Omental fat pad (tissue), 4 donors: ENCODE measurements around the gene UXS1. TPM values are rescaled to one million over a fixed set of nuclear protein-coding genes. Genes with fewer than 3 reads are reported as not detected.

ENCODE experiments used
- ATAC-seq: fragments of 150-250 bp; one replicate; pipeline ENCODE4 v1.9.1; 2016; ENCODE audit warnings: mild to moderate bottlenecking, moderate library complexity; ENCODE audit not compliant: low FRiP score
- DNase-seq: peaks from one replicate; pipeline ENCODE4 v3.0.0-alpha.2; 2019; ENCODE audit warnings: low spot score
- total RNA-seq, 4 donors: library from RNA; depleted of rRNA; stranded (reverse); fragments of >200 nt; gene quantifications; one replicate each; pipeline ENCODE4 v1.1.0, GENCODE V29; 2016
- TF ChIP-seq, protein P1 (sequence below), 3 donors: fragments of 450-650 bp; IDR thresholded peaks; one replicate each; pipeline ENCODE4 v1.5.1; 2016 to 2017; ENCODE audit warnings: antibody characterized with exemption in 3 of 3, mild to moderate bottlenecking in 3 of 3, moderate library complexity in 2 of 3

Gene UXS1
- total RNA-seq, 4 donors from 2014 or later: 29.2 to 79.4 (median 38.5) TPM

DNA sequence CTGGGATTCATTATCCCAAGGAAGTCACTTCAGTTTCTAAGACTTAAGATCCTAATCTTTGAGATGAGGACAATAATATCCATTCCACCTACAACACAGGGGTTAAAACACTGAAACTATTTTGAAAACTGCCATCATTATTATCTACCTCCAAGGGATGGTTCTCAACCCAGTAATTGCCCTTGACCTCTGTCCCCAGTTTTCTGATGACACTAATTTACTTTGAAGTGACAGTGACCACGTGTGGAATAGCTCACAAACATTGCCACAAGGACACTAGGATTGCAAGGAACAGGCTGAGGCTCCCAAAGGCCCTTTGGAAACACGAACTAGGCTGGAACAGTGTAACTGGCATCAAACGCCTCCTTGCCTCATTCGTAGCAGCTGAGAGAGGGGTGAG lies 78.4 kb downstream of the UXS1 start:
- ATAC-seq (no peak), DNase-seq (no peak)
- TF ChIP-seq, protein P1, sequence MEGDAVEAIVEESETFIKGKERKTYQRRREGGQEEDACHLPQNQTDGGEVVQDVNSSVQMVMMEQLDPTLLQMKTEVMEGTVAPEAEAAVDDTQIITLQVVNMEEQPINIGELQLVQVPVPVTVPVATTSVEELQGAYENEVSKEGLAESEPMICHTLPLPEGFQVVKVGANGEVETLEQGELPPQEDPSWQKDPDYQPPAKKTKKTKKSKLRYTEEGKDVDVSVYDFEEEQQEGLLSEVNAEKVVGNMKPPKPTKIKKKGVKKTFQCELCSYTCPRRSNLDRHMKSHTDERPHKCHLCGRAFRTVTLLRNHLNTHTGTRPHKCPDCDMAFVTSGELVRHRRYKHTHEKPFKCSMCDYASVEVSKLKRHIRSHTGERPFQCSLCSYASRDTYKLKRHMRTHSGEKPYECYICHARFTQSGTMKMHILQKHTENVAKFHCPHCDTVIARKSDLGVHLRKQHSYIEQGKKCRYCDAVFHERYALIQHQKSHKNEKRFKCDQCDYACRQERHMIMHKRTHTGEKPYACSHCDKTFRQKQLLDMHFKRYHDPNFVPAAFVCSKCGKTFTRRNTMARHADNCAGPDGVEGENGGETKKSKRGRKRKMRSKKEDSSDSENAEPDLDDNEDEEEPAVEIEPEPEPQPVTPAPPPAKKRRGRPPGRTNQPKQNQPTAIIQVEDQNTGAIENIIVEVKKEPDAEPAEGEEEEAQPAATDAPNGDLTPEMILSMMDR (IDR thresholded peaks at IDR 0.05): no peak

DNA sequence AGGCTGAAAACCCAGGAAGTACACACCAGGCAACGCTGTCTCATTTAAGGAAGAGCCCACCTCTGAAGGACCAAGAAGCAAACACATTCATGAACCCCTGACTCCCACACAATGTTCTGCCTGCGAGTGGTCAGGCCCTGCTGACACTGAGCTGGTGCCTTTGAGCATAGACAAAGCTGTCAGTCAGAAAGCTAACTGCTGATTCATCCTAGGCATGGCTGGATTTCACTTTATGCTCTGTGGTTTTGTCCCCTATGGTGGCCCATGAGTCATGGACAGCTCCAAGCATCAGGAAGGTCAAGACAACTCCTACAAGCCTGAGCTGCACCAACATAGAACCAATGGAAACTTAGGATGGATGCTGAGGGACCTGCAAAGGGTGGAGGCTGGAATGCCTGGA lies 78.9 kb downstream of the UXS1 start:
- no peak for ATAC-seq
- DNase-seq: no peak
- TF ChIP-seq, protein P1 (IDR thresholded peaks at IDR 0.05): no peak

DNA sequence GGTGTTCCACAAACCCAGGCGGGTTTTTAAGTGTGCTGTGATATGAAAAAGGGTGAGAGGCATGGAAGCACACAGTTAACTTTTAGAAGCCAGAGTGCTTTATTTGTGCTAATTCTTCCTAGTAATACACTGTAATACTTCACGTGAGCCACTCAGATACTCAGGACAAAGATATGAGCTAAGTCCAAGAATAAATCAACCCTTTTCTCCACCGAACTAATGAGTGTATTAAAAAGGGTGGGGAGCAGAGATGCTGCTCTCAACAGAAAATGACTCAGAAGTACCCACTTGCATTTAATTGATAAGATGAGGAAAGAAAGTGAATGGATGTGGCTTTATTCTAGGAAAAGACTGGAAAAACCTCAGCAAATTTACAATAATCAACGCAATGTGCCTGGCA lies 79.9 kb downstream of the UXS1 start:
- DNase-seq: no peak
- ATAC-seq: no peak
- TF ChIP-seq, protein P1 (IDR thresholded peaks at IDR 0.05): no peak

DNA sequence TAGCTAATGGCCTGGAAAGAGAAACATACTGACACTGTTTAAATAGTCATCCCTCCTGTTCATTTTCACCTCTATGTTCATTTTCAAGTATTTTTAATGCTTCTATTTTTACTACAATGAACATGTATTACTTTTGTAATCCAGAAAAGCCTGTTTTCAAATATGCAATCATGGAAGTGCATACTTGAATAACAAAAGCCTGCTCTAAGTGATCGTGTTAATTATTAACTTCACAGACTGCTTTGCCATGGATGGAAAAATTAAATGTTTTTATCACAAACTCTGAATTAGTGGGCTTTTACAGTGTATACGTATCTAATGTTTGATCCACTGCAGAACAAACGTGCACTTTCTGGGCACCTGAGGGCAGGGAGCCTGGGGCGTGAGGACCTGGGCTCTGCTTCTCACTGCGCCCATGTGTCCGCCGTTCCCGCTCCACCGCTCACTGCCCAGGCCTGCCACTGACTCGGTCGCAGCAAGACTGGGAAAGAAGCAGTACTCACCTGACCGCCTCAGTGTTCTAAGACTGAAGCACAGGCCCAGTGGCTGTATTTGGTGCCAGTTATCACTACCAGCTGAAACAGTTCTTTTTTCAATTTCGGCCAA lies 80.6 kb downstream of the UXS1 start:
- DNase-seq (no peak), ATAC-seq (no peak)
- TF ChIP-seq, protein P1 (IDR thresholded peaks at IDR 0.05): no peak

DNA sequence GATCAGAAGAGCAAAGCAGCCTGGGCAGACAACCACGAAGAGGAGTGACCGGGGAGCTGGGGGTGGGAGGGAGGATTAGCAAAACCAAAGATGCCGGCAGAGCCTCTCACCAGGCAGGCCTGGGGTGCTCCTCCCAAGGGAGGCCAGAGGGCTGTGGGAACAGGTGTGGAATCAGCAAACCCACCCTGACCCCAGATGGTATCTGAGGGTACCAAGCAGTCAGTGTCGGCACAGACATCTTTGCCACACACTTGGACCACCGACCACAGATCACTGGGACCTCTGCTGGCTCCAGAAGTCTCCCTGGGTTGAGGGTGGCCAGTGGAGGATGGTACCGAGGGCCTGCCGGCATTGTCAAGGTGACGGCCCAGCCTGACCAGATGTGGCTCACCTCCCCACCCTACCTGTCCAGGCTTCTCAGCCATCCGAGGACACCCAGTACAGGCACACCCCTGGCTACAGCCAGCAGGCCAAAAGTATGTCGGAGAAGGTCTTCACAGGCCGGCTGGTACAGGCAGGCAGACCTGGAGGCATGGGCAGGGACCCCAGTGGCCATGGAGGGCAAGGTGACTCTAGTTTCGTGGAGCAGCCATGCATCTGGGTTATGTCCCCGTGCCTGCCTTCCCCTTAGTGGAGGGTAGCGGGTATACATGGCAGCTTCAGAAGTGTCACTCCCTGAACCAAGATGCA lies 82.1 kb downstream of the UXS1 start:
- ATAC-seq (no peak), DNase-seq (no peak)
- TF ChIP-seq, protein P1 (IDR thresholded peaks at IDR 0.05): no peak

DNA sequence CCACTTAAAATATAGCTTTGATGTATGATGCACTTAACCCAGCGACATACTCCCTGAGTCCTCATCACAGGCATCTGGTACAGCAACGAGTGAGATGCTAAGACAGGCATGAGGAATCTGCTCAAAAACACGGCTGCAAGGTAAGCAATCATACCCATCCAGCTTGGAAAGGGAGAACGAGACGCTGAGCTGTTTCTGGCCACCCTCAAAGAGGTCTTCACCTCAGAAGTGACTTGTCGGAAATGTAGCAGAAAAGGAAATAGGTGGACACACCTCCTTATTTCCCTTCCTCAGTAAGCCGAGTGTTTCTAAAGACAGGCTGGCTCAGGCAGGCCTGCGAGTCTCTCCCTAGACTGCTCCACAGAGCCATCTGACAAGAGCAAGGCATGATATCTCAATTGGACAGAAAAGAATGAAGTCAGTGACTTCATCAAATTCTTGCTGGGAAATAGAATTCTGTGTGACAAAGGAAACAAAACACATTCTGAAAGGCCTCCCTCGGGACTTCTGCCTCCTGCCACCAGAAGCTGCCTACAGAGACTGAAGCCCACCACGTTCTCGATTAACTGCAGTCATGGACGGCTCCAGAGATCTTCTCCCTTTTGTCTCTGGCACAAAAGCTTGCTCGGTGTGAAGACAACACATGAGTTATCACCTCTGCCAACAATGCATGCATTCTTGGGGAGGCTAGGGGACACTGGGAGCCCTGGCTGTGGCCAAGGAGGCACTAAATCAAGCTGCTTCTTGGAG lies 84.3 kb downstream of the UXS1 start:
- TF ChIP-seq, protein P1 (IDR thresholded peaks at IDR 0.05): no peak
- ATAC-seq: no peak

More for the DNA sequence above, 84.3 kb downstream of the UXS1 start:
- DNase-seq: no peak
